Stimulated activated CD8-positive, alpha-beta memory T cell treated with anti-CD3 and anti-CD28 coated beads, Interleukin-4, amount 100 ng/mL, for 4 hours (primary cell): ENCODE results near the gene LRRC8C.

Experiments used
- DNase-seq, 2 donors: peaks; one replicate each; pipeline ENCODE4 v3.0.0-alpha.2; 2020; ENCODE audit warnings: low read depth in 2 of 2, low spot score in 1 of 2

Gene LRRC8C

DNA sequence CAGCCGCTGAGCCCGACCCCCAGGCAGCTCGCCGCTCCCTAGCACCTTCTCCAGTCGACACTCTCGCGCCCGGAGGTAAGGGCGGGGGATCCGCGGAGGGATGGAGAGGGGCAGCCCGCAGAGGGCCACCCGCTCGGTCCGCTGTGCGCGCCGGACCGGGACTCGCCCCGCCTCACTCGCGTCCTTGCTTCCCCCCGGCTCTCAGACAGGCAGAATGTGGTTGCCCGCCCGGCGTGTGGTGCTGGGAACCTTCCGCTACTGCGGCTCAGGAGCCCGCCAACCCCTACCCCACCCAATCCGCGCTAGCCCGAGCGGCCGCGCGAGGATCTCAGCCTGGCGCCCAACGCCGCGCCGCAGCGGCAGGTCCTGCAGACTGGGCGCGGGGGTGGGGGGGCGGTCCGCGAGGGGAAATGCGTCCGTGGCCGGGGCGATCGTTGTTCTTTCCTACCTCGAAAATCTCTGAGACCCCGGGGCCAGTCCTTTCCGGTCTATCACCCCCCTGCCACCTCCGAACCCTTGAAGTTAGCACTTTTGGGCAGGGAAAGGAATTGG lies 404 bp downstream of the LRRC8C start:
- DNase-seq, result peak in 1 of 2 donors; percentile 21

DNA sequence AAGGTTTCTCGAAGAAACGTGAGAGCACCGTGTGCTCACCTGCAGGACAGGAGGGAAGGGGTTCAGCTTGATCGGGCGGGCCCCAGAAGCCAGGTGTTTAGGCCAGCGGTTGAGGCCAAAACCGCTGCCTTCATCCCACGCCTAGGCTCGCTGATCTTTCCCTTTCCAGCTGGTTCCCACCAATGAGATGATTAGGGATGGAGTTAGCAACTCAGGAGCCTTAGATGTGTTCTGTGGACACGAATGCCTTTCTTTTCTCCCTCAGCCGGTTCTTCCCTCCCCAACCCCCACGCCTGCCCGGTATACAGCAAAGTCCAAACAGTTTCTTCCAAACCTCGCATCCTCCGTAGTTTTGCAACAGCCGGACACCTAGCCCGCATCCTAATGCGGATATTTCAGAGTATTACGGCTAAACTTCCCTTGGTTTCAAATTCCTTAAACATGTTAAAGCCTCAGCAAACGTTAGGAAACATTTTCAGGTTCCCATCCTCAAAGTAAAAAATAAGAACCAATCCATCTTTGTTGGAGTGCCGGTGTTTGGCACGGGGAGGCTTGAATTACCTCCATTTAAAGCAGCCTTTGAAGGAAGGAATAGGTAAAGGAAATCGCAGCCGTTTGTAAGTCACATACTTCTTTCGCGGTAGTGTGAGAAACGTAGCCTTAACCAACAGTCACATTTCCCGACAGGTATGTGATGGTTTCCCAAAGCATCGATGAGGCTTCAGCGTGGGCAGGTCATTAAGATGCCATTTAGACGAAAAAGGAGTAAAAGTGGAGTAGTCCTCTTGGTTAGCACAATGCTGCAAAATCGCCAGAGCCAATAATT lies 1.1 kb downstream of the LRRC8C start:
- no peak for DNase-seq

DNA sequence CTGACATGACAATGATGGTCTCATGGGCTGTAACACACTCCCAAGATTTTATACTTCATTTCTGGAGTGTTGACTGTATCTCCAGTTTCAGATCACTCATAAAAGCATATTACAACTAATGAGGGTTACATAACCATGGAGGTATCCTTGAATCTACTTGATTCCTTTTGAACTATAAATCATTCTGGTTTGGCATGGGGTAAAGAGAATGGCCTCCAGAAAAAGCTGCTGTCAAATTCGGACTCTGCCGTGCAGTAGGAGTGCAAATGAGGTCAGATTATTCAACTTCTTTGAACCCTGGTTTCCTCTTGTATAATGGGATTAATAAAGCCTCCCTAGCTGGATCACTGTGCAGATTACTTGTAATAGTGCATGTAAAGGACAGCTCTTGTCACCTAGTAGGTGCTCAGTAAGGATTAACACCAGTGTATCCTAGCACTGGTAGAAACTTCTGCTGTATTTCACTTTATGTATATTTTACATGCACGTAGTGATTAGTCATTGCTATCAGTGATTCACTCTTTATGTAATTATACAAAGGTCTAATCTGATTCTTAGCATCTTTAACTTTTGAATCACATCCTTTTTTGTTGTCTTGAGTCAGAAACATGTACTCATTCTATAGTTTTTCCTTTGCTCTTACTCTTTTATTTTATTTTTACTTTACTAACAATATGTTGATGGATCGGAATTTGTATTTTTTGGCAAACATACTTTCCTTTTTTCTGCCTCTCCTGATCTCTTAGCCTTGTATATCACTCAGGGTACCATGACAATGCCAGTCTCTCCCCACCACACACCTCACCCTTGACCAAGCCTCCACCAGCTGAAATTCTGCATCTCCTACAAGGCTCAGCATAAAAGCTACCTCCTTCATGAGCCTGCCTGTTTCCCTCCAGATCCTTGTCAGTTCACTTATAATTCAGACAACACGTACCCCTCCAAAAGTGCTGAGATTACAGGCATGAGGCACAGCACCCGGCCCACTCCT lies 3.2 kb downstream of the LRRC8C start:
- DNase-seq, result no peak

DNA sequence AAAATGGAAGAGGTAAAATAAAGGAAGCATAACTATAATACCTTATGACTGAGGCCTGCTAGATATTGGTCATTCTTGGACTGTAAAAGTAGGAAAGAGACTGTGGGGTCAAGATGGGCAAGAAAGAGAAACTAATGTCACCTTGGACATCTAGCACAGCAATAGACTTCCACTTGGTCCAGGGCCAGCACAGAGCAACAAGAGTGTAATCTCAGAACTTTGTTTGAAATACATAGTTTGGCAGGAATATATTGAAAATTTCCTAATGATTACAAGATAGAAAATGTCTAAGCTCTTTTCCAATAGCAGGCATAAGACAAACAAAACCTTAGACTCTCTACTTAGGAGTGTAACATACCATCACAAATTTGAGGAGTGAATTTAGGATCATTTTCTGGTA lies 4.6 kb downstream of the LRRC8C start:
- no peak for DNase-seq

DNA sequence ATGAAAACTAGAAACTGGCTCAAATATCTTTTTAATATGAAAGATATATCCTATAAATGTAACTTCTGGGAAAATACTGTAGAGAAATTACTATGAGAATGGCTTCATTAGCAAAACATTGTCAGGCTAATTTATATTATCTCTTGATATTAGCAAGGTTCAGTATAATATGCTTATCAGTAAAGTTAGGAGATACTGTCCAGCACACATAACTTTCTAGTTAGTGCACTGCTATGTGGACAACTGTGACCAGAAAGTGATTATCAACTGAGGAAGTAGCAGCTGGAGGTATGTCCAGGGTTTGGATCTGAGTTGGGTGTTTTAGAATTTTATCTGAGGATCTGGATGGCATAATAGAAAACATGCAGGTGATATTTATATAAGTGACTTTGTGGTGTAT lies 7.5 kb downstream of the LRRC8C start:
- DNase-seq, result no peak

DNA sequence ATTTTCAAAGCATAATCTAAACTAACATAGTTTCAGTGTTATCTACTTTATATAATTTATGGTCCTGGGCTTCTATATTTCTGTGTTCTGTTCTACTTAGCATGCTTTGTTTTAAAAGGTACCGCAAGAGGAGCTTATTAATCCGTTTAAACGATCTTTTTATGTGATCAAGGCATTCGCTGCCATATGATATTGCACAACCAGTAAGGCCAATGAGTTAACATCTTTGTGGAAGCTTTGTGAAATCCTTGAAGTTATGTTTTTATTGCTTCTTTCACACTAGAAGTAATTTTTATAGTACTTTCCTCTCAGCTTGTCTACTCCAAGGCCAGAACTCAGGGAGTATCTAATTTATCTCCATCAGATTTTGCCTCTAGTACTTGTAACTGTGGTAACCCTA lies 8.9 kb downstream of the LRRC8C start:
- no peak for DNase-seq

DNA sequence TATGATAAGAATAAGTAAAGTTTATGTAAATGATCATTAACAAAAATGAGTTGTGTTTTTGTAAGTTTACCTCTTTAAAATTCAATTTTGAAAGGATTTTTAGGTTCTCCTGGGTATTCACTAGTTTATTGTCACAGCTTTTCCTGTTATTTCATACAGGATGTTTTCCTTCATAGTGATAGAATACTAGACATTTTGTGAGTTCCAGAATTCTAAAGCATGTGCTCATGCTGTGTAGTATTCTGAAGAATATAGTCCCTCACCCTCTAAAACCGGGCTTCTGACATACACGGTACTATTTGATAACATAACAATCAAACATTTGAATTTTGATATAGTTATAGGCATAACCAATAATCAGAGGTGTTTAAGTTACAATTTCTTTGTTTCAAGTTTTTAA lies 10.7 kb downstream of the LRRC8C start:
- DNase-seq, result no peak

DNA sequence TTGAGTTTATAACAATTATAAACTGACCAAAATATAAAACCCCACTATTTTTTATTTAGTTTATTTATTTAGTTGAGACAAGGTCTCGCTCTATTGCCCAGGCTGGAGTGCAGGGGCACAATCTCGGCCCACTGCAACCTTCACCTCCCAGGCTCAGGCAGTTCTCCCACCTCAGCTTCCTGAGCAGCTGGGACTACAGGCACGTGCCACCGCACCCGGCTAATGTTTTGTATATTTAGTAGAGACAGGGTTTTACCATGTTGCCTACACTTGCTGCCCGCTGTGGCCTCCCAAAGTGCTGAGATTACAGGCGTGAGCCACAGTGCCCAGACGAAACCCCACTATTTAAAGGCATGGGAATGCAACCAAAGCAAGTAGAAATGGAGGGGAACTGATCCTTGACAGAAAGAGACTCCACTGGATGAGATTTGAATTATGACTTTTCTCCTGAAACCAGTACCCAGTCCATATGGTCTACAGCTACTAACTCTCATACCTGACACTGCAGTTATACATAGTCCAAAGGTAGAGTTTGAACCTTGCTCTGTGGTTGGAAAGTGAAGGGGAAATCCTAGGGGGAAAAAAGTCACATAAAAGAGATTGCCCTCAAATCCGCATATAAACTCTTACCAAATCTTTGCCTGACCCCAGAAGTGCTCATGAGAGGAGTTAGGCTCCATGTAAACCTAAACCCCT lies 11.3 kb downstream of the LRRC8C start:
- DNase-seq, result no peak

DNA sequence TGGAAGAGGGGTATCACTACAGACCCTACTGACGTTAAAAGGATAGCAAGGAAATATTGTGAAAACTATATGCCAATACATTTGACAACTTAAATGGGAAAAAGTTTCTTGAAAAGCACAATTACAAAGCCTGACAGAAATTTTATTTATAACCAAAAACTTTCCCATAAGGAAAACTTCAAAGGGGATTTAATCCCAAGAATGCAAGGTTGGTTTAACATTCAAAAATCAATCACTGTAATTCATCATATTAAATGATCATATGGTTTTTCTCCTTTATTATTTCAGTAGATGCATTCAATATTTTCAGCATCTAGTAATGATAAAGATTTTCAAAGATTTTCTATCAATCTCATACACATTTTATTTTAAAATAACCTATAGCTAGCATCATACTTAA lies 13.3 kb downstream of the LRRC8C start:
- DNase-seq, result no peak

DNA sequence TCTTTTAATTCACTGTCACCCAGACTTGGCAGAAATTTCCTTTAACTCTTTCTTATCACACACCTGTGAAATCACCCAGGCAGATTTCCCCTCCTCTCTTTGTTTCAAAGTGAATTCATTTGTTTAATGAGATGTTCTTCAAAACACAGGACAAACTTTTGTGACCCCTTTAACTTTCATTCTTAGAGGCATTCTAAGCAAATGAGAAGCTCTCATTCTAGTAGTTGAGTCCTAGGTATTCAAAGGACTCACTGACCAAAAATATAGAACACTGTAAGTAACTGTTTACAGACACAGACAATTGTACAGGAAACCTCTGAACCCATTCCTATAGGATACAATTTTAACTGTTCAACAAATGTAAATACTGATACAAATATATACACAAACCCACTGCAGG lies 16.9 kb downstream of the LRRC8C start:
- DNase-seq, result no peak

DNA sequence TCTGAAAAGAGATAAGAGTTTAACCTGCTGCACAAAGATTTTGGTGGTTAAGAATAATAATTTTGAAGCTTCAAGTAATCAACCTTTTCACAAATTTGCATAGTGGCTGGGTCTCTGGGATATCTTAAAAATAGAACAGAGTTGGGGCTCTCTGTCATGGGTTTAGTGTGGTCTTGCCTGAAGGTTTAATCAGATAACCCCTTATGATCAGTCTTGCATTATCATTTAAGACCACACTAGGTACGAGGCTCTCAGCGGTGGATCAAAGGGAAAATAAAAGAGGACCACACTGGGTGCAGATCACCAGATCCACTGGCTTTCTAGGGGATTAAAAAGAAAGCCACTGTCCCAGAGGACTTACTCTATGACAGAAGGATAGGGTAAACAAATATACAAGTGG lies 19.5 kb downstream of the LRRC8C start:
- no peak for DNase-seq

DNA sequence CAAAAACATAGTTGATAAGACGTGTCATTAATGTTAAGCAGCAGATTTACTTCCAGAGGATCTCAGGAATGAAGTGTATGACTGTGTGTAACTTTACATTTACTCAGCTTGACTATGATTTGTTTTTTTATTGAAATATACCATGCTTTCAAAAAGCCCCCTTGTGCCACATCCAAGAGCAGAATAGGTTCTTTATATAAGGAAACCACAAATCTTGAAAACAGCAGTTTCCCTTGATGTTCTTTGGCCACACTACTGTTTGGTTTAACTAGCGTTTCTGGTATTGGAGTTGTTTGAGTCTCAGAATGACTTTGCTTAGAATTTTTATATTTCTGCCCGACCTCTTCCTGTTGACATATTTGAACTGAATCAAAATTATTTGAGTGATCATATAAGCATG lies 25.0 kb downstream of the LRRC8C start:
- DNase-seq, result no peak

DNA sequence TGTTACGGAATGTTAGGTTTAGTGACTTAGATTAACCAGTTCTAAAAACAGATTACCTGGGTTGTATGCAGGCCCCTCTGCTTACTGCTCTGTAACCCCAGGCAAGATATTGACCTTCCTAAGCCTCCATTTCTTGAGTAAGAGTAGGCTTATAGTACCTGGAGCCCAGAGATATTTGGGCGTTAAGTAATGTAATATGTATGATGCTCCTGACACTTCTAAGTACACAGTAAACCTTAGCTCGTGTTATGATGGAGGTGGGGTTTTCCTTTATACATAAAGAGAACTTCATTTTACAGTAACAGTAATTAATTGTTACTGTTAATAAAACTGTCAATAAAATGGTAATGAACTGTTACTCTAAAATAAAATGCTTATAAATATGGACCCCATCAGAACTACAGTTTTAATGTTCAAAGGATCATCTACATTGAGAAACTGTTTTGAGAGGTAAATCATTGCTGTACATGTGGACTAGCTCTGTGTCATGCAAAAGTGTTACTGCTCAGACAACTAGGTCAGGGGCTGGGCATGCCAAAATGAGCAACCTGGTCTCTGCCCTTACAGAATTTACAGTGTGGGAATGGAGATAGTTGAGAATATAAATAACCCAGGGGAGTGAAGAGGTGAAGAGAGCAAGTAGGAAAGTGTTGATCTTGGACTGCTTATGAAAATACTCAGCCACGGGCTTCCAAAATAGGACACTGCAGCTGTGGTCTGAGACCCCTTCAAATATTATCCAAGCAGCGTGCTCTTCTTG lies 26.6 kb downstream of the LRRC8C start:
- DNase-seq, result no peak

DNA sequence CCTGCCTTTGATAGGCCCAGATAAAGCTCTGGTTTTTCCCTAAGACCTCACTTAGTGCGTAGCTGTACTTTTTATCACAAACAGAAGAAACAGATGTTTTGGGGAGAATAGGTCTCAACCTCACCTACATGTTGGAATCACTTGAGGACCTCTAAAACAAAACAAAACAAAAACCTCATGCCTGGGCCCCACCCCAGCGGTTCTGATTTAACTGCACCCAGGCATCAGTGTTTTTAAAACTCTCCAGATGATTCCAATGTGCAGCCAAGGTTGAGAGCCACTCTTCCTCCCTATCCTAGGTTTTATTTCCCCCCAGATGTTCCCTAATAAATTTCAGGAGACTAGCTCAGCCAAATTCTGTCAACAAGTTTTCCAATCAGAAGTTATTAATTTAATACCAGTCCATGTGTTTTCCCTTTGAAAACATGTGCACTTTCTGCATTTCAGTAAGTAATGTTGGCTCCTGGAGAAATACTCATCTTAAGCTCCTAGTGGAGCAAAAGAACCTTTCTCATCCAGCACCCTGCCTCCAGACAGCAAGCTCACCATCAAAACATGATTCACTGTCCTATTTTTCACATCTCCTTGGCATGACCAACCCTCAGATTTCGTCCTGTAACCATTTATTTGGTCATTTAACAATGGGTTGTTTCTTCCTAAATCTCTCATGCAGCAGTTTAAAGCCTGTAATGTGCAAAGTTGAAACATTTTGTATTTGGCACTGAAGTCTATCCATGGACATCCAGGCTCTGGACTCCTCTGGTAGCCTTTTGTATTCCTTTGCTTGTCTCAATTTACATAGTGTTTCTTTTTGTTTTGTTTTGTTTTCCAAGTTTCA lies 27.5 kb downstream of the LRRC8C start:
- DNase-seq, result no peak

DNA sequence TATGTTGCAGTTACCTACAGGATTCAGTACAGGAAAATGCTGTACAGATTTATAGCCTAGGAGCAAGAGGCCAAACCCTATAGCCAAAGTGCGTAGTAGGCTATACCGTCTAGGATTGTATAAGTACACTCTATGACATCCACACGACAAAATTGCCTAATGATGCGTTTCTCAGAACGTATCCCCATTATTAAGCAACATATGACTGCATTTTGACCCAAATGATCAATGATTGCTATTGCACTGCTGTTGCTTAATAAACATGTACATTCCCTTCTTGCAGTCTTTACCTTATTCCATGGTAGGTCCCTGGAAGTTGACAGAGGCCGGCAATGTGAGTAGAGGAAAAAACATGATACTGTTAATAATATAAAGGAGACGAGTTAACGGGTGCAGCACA lies 33.0 kb downstream of the LRRC8C start:
- no peak for DNase-seq

DNA sequence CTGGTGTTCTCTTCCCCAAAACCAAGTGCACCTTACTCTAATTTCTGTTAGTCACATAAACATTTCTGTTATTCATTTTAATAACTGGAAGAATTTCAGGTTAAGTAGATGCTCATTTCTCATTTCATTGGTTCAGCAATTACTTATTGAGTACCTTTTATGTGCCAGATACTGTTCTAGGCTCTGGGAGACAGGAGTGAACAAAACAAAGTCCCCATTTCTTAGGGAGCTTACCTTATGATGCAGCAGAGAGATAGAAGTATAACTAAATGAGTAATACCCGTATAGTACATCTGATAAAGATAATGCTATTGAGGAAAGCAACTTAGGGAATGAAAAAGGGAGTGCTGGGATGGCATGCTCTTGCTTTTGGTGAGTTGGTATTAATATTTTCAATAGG lies 33.7 kb downstream of the LRRC8C start:
- DNase-seq, result no peak

DNA sequence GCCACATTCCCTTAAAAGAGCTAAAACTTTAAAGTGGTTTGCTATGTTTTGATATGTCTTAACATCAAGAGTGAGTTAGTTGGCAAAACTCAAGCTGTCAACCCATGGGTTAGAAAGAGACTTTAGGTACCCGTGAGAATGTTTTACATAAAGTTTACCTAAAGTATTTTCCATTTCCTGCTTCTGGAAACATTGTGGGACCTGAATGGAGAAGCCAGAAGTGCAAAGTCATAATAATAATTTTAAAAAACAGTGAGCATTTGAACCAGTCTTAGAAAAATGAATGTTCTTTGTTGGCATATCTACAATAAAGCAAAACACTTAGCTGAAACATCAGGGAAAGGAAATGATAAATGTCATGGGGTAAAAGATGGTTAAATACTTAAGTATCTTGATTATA lies 34.8 kb downstream of the LRRC8C start:
- no peak for DNase-seq

DNA sequence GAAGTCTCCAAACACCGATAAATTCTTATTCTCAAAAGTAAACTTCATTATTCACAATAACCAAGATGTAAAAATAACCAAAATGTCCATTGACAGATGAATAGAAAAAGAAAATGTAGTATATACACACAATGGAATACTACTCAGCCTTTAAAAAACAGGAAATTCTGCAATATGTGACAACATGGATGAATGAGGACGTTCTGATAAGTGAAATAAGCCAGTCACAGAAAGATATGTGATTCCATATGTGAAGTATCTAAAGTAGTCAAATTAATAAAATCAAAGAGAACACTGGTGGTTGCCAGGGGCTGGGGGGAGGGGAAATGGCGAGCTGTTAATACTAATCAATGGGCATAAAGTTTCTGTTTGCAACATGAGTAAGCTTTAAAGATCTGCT lies 36.0 kb downstream of the LRRC8C start:
- no peak for DNase-seq

DNA sequence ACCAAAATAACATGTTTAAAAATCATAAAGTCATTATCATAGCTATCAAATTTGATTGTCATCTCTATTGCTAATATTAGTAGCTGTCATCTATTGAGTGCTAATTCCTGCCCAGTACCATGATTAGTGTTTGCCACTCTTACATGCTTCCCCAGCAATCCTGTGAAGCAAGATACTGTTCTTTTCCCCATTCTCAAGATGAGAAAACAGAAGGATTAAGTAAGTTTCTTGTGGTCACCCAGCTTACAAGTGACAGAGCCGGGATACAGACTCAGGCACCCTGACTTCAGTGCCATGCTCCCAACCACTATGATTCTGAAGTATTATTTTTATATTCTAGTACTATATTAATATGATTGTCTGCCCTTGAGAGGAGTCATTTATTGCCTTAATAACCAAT lies 36.5 kb downstream of the LRRC8C start:
- no peak for DNase-seq

DNA sequence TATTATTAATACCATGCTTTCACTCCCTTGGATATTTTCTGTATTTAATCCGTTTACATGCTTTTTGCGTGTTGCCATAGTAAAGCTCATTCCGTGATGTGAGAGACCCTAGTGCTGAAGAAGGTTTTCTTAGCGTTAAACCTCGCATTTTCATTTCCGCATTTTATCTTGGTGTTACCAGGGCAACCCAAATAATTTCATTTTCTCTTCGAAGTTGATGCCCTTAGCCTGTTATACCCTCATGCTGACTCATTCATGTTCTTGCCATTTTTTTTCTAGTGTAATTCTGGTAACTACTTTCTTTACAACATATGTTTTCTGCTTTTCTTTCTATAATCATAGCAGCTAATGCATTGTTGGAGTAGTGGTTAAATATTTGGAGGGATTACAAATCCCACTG lies 37.2 kb downstream of the LRRC8C start:
- DNase-seq, result no peak
